ENCODE data around the gene AQP2. TPM values are rescaled to one million over a fixed set of nuclear protein-coding genes. Genes with fewer than 3 reads are reported as not detected.

Gene AQP2
- total RNA-seq, 2 donors from 2014 or later = 3.0 TPM; not detected in 1

DNA sequence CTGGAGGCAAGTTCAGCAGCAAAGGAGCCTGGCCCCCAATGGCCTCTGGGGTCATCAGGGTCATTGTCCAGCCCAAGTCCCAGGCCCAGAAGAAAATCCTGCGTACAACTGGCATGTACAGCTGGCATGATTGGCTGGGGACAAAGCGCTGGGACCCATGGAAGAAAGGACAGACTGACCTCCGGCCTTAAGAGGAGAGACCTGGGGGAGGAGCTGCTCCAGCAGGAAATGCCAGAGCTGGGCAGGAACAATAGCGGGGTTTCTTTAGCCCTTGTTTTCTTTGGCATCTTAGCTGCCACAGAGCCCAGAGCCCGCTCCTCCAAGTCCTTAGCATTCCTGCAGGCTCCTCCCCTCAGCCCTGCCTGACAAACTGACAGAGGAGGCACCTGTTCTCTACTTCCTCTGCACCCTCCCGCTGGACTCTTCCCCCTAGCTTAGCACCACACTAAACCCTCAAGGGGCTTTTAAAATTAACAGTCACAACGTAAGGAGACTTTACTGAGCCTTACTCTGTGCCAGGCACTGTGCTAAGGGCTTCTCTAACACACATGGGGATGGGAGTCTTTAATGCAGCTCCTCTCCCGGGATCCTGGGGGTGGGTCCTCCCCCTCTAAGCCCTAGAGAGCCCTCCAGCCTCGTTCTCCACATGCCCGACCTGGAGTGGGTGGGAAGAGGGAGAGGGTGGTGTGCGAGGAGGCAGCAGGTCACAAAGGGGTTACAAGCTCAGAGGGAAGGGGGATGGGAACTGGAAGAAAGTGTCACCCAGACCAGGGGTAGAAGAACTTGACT is 9.3 kb downstream of the AQP2 start:
- no peak overlapping the region for H3K27ac ChIP-seq
- peaks cover 11 to 25% of the 10 kb centered on the region in 2 donors for H3K4me1 ChIP-seq (ENCODE audit: control insufficient read depth in 1 of 2, low read depth in 2 of 2)
- H3K9me3 ChIP-seq = no peaks in the 10 kb centered on the region
- H3K27me3 ChIP-seq (replicated peaks; ENCODE audit: insufficient read depth) = no peaks in the 10 kb centered on the region
- TF ChIP-seq, protein P1, sequence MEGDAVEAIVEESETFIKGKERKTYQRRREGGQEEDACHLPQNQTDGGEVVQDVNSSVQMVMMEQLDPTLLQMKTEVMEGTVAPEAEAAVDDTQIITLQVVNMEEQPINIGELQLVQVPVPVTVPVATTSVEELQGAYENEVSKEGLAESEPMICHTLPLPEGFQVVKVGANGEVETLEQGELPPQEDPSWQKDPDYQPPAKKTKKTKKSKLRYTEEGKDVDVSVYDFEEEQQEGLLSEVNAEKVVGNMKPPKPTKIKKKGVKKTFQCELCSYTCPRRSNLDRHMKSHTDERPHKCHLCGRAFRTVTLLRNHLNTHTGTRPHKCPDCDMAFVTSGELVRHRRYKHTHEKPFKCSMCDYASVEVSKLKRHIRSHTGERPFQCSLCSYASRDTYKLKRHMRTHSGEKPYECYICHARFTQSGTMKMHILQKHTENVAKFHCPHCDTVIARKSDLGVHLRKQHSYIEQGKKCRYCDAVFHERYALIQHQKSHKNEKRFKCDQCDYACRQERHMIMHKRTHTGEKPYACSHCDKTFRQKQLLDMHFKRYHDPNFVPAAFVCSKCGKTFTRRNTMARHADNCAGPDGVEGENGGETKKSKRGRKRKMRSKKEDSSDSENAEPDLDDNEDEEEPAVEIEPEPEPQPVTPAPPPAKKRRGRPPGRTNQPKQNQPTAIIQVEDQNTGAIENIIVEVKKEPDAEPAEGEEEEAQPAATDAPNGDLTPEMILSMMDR (IDR thresholded peaks at IDR 0.05) = no peak
- no peaks in the 10 kb centered on the region for H3K36me3 ChIP-seq
- no peak for ATAC-seq (ENCODE audit: insufficient number of reproducible peaks, low FRiP score, low read depth)
- DNase-seq (ENCODE audit: low spot score) = no peak
- no peak overlapping the region for H3K4me3 ChIP-seq

DNA sequence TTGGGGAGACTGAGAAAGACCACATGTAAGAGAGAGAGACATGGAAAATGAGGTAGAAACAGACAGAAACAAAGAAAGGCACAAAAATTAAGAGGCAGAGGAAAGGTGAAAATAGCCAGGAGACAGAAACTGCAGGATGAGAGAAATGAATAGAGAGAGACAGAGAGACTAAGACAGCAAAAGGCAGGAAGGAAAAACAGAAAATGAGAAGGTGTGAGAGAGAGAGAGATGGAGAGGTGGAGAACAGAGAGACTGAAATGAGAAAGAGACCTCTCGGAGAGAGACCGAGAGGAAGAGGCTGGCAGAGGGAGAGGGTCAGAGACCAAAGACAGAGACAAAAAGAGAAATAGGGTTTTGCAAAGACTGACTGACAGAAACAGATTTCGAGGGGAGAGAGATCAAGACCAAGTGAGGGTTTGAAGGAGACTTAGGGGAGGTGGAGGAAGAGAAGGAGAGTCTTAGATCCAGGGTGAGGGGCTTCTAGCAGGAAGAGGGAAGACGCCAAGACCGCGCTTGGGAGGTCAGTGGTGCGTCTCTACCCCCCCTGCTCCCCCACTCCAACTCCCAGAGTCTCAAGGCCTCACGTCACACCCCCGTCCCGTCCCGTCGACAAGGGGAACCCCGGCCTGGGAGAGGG is 10.1 kb downstream of the AQP2 start:
- peak overlapping the region; percentile 67 for H3K4me3 ChIP-seq

DNA sequence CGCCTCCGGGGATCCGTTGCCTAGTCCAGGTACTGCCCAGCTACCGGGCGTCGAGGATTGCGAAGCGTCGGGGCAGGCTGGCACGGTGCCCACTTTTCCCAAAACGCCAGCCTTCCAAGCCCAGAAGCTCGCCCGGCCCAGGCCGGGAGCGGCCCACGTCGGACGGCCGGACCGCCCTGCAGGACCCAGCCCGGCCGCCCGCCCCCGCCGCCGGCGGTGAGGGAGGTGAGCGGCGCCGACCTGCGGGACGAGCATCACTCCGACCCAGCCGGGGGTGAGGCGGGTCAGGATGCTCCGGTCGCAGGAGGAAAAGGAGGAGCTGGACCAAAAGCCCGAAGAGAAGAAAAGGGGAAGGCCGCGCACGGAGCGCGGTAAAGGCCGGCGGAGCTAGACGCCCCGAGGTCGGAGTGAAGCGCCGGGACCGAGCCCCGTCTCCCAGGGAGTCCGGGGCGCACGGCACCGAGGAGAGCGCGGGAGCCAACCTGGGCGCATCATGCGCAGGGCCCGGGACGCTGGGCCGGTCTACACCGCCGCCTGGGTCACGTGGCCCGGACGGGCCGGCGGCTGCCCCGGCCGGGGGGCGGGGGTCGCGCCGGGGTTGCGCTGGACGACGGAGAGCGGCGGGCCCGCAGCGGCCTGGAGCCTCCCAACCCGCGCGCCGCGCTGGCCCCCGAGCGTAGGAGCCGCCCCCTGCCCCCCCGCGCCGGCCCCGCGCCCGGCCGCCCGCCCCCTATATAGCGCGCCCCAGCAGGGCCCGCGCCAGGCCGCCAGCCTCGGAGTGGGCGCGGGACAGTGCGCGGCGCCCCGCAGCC is 10.8 kb downstream of the AQP2 start, which contains the start of gene AQP5:
AQP5 (plus strand) TSS at position 762 of the 812 bp plus-strand sequence. CDS start 146 bp downstream, outside the sequence.
- Histone ChIP-seq H3K4me3 (peak within 1 kb of the TSS; percentile 67), H3K9me3 (no peaks in the 10 kb centered on the region), H3K36me3 (no peaks in the 10 kb centered on the region), H3K4me1 (ENCODE audit: control insufficient read depth in 1 of 2, low read depth in 2 of 2) (peaks cover 11 to 25% of the 10 kb centered on the region in 2 donors), H3K27me3 (replicated peaks; ENCODE audit: insufficient read depth) (no peaks in the 10 kb centered on the region), H3K27ac (no peak within 1 kb of the TSS)
- DNase-seq (ENCODE audit: low spot score) (no peak), ATAC-seq (ENCODE audit: insufficient number of reproducible peaks, low FRiP score, low read depth) (no peak)
- TF ChIP-seq, protein P1 (IDR thresholded peaks at IDR 0.05) = no peak

More for the DNA sequence above, 10.1 kb downstream of the AQP2 start:
- ATAC-seq (ENCODE audit: insufficient number of reproducible peaks, low FRiP score, low read depth) = no peak
- TF ChIP-seq, protein P1 (IDR thresholded peaks at IDR 0.05) = no peak
- Histone ChIP-seq H3K27me3 (replicated peaks; ENCODE audit: insufficient read depth) (no peaks in the 10 kb centered on the region), H3K4me1 (ENCODE audit: control insufficient read depth in 1 of 2, low read depth in 2 of 2) (peaks cover 11 to 25% of the 10 kb centered on the region in 2 donors), H3K36me3 (no peaks in the 10 kb centered on the region), H3K9me3 (no peaks in the 10 kb centered on the region), H3K27ac (no peak overlapping the region)
- no peak for DNase-seq (ENCODE audit: low spot score)

DNA sequence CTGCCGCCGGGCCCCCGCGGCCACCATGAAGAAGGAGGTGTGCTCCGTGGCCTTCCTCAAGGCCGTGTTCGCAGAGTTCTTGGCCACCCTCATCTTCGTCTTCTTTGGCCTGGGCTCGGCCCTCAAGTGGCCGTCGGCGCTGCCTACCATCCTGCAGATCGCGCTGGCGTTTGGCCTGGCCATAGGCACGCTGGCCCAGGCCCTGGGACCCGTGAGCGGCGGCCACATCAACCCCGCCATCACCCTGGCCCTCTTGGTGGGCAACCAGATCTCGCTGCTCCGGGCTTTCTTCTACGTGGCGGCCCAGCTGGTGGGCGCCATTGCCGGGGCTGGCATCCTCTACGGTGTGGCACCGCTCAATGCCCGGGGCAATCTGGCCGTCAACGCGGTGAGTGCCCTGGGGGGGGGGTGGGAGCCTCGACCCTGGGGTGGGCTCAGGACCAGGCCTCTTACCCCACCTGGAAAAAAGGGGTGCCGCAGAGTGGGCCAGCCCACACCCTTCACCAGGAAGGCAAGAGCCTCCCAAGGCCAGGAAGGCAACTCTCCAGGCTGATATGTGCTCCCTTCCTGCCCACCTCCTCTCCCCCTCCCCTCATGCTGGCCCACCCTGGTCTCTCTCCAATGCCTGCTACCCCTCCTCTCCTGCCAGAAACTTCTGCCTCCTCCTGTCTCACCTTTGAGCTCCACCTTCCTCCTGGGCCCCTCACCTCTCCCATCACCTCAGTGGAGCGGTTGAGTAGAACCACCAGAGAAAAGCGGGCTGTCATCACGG is 11.6 kb downstream of the AQP2 start:
- Histone ChIP-seq H3K9me3 (no peaks in the 10 kb centered on the region), H3K4me1 (ENCODE audit: control insufficient read depth in 1 of 2, low read depth in 2 of 2) (peaks cover 11 to 27% of the 10 kb centered on the region in 2 donors), H3K4me3 (no peak overlapping the region), H3K27me3 (replicated peaks; ENCODE audit: insufficient read depth) (no peaks in the 10 kb centered on the region), H3K36me3 (no peaks in the 10 kb centered on the region), H3K27ac (no peak overlapping the region)
- TF ChIP-seq, protein P1 (IDR thresholded peaks at IDR 0.05) = no peak
- no peak for ATAC-seq (ENCODE audit: insufficient number of reproducible peaks, low FRiP score, low read depth)
- no peak for DNase-seq (ENCODE audit: low spot score)
